ENCODE results near the gene GRIN2C.

The GRIN2C gene

DNA sequence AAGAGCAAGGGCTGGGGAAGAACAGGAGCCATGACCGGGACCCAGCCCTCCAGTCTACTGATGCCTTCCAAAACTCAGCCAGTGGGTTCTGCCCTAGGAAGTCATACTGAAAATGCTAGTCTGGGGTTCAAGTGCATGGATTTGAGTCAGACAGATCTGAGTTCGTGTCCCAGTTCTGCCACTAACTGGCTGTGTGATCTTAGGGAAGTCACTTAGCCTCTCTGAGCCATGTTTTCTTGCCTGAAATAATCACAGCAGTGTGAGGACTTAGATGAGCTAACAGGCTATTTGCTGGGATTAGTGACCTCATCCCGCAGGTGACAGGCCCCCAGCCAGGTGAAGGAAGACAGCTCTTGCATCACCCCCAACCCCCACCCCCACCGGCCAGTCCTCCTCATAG, 4.4 kb downstream of the GRIN2C start:
- no peak for TF ChIP-seq ESRRG (CRISPR knock-in tag; IDR thresholded peaks at IDR 0.05)
- TF ChIP-seq ZC3H10 (CRISPR knock-in tag; IDR thresholded peaks at IDR 0.05): no peak
- TF ChIP-seq RARB (CRISPR knock-in tag; IDR thresholded peaks at IDR 0.05): no peak
- TF ChIP-seq, protein P1, sequence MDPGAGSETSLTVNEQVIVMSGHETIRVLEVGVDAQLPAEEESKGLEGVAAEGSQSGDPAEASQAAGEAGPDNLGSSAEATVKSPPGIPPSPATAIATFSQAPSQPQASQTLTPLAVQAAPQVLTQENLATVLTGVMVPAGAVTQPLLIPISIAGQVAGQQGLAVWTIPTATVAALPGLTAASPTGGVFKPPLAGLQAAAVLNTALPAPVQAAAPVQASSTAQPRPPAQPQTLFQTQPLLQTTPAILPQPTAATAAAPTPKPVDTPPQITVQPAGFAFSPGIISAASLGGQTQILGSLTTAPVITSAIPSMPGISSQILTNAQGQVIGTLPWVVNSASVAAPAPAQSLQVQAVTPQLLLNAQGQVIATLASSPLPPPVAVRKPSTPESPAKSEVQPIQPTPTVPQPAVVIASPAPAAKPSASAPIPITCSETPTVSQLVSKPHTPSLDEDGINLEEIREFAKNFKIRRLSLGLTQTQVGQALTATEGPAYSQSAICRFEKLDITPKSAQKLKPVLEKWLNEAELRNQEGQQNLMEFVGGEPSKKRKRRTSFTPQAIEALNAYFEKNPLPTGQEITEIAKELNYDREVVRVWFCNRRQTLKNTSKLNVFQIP (CRISPR knock-in tag; IDR thresholded peaks at IDR 0.05; ENCODE audit: borderline replicate concordance, low read depth): no peak
- ATAC-seq: no peak

- ATAC-seq: no peak
- TF ChIP-seq TCF4 (CRISPR knock-in tag; IDR thresholded peaks at IDR 0.05; ENCODE audit: borderline replicate concordance): no peak
- no peak for TF ChIP-seq ZFP30 (CRISPR knock-in tag; IDR thresholded peaks at IDR 0.05)
- no peak for TF ChIP-seq GLIS3 (CRISPR knock-in tag; IDR thresholded peaks at IDR 0.05)
- no peak for TF ChIP-seq ZNF8 (CRISPR knock-in tag; IDR thresholded peaks at IDR 0.05)
- no peak for TF ChIP-seq OSR1 (CRISPR knock-in tag; IDR thresholded peaks at IDR 0.05)
- TF ChIP-seq CSDC2 (CRISPR knock-in tag; IDR thresholded peaks at IDR 0.05): no peak
Observed at GRCh38 chr17:74854792-74855191, 4.9 kb downstream of the GRIN2C start.

GRCh38 chr17:74853669-74854068, 6.0 kb downstream of the GRIN2C start:
- no peak for ATAC-seq
- TF ChIP-seq SNAI2 (CRISPR knock-in tag; IDR thresholded peaks at IDR 0.05) (no peak), ZNF8 (CRISPR knock-in tag; IDR thresholded peaks at IDR 0.05) (no peak), TOX (CRISPR knock-in tag; IDR thresholded peaks at IDR 0.05; ENCODE audit: borderline replicate concordance) (no peak), GLIS3 (CRISPR knock-in tag; IDR thresholded peaks at IDR 0.05) (no peak), ZNF565 (CRISPR knock-in tag; conservative IDR thresholded peaks at IDR 0.05; ENCODE audit: low read depth) (no peak), CSRNP3 (CRISPR knock-in tag; IDR thresholded peaks at IDR 0.05) (no peak), RARB (CRISPR knock-in tag; IDR thresholded peaks at IDR 0.05) (no peak), PATZ1 (CRISPR knock-in tag; IDR thresholded peaks at IDR 0.05; ENCODE audit: borderline replicate concordance) (no peak), ZFP3 (CRISPR knock-in tag; IDR thresholded peaks at IDR 0.05) (no peak), ARNTL (CRISPR knock-in tag; IDR thresholded peaks at IDR 0.05; ENCODE audit: borderline replicate concordance, low read depth) (no peak)
- TF ChIP-seq, protein P2, sequence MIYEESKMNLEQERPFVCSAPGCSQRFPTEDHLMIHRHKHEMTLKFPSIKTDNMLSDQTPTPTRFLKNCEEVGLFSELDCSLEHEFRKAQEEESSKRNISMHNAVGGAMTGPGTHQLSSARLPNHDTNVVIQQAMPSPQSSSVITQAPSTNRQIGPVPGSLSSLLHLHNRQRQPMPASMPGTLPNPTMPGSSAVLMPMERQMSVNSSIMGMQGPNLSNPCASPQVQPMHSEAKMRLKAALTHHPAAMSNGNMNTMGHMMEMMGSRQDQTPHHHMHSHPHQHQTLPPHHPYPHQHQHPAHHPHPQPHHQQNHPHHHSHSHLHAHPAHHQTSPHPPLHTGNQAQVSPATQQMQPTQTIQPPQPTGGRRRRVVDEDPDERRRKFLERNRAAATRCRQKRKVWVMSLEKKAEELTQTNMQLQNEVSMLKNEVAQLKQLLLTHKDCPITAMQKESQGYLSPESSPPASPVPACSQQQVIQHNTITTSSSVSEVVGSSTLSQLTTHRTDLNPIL (CRISPR knock-in tag; IDR thresholded peaks at IDR 0.05; ENCODE audit: low read depth): no peak
- TF ChIP-seq, protein P1 (CRISPR knock-in tag; IDR thresholded peaks at IDR 0.05; ENCODE audit: borderline replicate concordance, low read depth): no peak

GRCh38 chr17:74853048-74853397, 6.7 kb downstream of the GRIN2C start:
- no peak for TF ChIP-seq TOX (CRISPR knock-in tag; IDR thresholded peaks at IDR 0.05; ENCODE audit: borderline replicate concordance)
- TF ChIP-seq CSDC2 (CRISPR knock-in tag; IDR thresholded peaks at IDR 0.05): no peak
- TF ChIP-seq PATZ1 (CRISPR knock-in tag; IDR thresholded peaks at IDR 0.05; ENCODE audit: borderline replicate concordance): no peak
- ATAC-seq: no peak
